H9 (cell line): ENCODE results near the gene LRRC74B. TPM values are rescaled to one million over a fixed set of nuclear protein-coding genes. Genes with fewer than 3 reads are reported as not detected.
A peak's percentile ranks its signal among the peaks of the same experiment; 100 is the strongest.

Experiments used
- DNase-seq: peaks from one replicate; pipeline ENCODE4 v3.0.0-alpha.2; 2017
- H2AFZ ChIP-seq: one replicate; pipeline ENCODE4 v1.6.1; 2013; ENCODE audit warnings: mild to moderate bottlenecking, low read length, control low read depth, moderate library complexity
- H2AK5ac ChIP-seq: 2 replicates; pipeline ENCODE4 v1.6.1; 2013; ENCODE audit warnings: low read length, control low read depth, mixed read lengths; ENCODE audit not compliant: insufficient read length
- H2BK120ac ChIP-seq: one replicate; pipeline ENCODE4 v1.6.1; 2013; ENCODE audit warnings: low read depth, mild to moderate bottlenecking, low read length, control low read depth, inconsistent platforms; ENCODE audit not compliant: poor library complexity, severe bottlenecking
- H2BK12ac ChIP-seq: 2 replicates; pipeline ENCODE4 v1.6.1; 2013; ENCODE audit warnings: low read length, control low read depth, mixed read lengths, low read depth; ENCODE audit not compliant: insufficient read length
- H2BK15ac ChIP-seq: 2 replicates; pipeline ENCODE4 v1.6.1; 2013; ENCODE audit warnings: low read depth, low read length, control low read depth
- H2BK20ac ChIP-seq: one replicate; pipeline ENCODE4 v1.6.1; 2013; ENCODE audit warnings: low read depth, mild to moderate bottlenecking, low read length, control low read depth, inconsistent platforms; ENCODE audit not compliant: poor library complexity, severe bottlenecking
- H2BK5ac ChIP-seq: 2 replicates; pipeline ENCODE4 v1.6.1; 2013; ENCODE audit warnings: low read length, control low read depth, mixed read lengths; ENCODE audit not compliant: insufficient read length
- H3K14ac ChIP-seq: 2 replicates; pipeline ENCODE4 v1.6.1; 2013; ENCODE audit warnings: low read length, control low read depth; ENCODE audit not compliant: insufficient read depth
- H3K18ac ChIP-seq: 2 replicates; pipeline ENCODE4 v1.6.1; 2013; ENCODE audit warnings: low read depth, mild to moderate bottlenecking, mixed read lengths, low read length, control low read depth; ENCODE audit not compliant: insufficient read length
- H3K23ac ChIP-seq: 2 replicates; pipeline ENCODE4 v1.6.1; 2013; ENCODE audit warnings: low read length, control low read depth, mixed read lengths, low read depth; ENCODE audit not compliant: insufficient read length
- H3K23me2 ChIP-seq: 2 replicates; pipeline ENCODE4 v1.6.1; 2013; ENCODE audit warnings: low read depth, mild to moderate bottlenecking, mixed read lengths, low read length, control low read depth; ENCODE audit not compliant: insufficient read length, poor library complexity, severe bottlenecking
- H3K27ac ChIP-seq: 2 replicates; pipeline ENCODE4 v1.5.1; 2013; ENCODE audit warnings: low read length, control low read depth, mixed read lengths, low read depth; ENCODE audit not compliant: insufficient read length
- H3K27me3 ChIP-seq: 2 replicates; pipeline ENCODE4 v1.6.1; 2013; ENCODE audit warnings: low read length, control low read depth, inconsistent platforms; ENCODE audit not compliant: insufficient read depth
- H3K4ac ChIP-seq: 2 replicates; pipeline ENCODE4 v1.6.1; 2013; ENCODE audit warnings: low read depth, mild to moderate bottlenecking, control low read depth, inconsistent platforms, low read length, moderate library complexity
- H3K4me1 ChIP-seq: 2 replicates; pipeline ENCODE4 v1.6.1; 2013; ENCODE audit warnings: low read length, control low read depth, inconsistent platforms; ENCODE audit not compliant: insufficient read depth
- H3K4me2 ChIP-seq: 2 replicates; pipeline ENCODE4 v1.6.1; 2013; ENCODE audit warnings: low read length, control low read depth, mixed read lengths; ENCODE audit not compliant: insufficient read length, insufficient read depth
- H3K56ac ChIP-seq: 2 replicates; pipeline ENCODE4 v1.6.1; 2013; ENCODE audit warnings: low read depth, mild to moderate bottlenecking, mixed read lengths, low read length, control low read depth; ENCODE audit not compliant: insufficient read length
- H3K79me1 ChIP-seq: 2 replicates; pipeline ENCODE4 v1.6.1; 2013; ENCODE audit warnings: low read depth, mild to moderate bottlenecking, moderate library complexity, low read length, control low read depth, inconsistent platforms; ENCODE audit not compliant: insufficient read depth, poor library complexity, severe bottlenecking
- H3K79me2 ChIP-seq: 2 replicates; pipeline ENCODE4 v1.6.1; 2013; ENCODE audit warnings: low read length, control low read depth, inconsistent platforms; ENCODE audit not compliant: insufficient read depth
- H3K9ac ChIP-seq: 2 replicates; pipeline ENCODE4 v1.6.1; 2013; ENCODE audit warnings: low read length, control low read depth, mixed read lengths; ENCODE audit not compliant: insufficient read length; ENCODE audit errors: extremely low read depth
- H3K9me3 ChIP-seq: one replicate; pipeline ENCODE4 v1.6.1; 2013; ENCODE audit warnings: low read depth, low read length, inconsistent platforms; ENCODE audit not compliant: control insufficient read depth
- H3T11ph ChIP-seq: one replicate; pipeline ENCODE4 v1.6.1; 2013; ENCODE audit warnings: mild to moderate bottlenecking, low read length, control low read depth, inconsistent platforms
- H4K20me1 ChIP-seq: one replicate; pipeline ENCODE4 v1.6.1; 2013; ENCODE audit not compliant: control insufficient read depth, insufficient read length, insufficient read depth
- H4K5ac ChIP-seq: 2 replicates; pipeline ENCODE4 v1.6.1; 2013; ENCODE audit warnings: low read depth, mild to moderate bottlenecking, mixed read lengths, low read length, control low read depth; ENCODE audit not compliant: insufficient read length
- H4K8ac ChIP-seq: replicated peaks from 2 replicates; pipeline ENCODE4 v1.6.1; 2013; ENCODE audit warnings: low read length, control low read depth, mixed read lengths, low read depth; ENCODE audit not compliant: insufficient read length
- H4K91ac ChIP-seq: 2 replicates; pipeline ENCODE4 v1.6.1; 2013; ENCODE audit warnings: low read depth, mild to moderate bottlenecking, moderate library complexity, mixed read lengths, low read length, control low read depth; ENCODE audit not compliant: insufficient read length
- H3K27ac Mint-ChIP-seq, 3 experiments: 2 replicates in 2 of 3; 3 replicates in 1 of 3; pipeline ENCODE4 v1.8.0; 2020 to 2021; ENCODE audit warnings: mixed read lengths in 3 of 3, mild to moderate bottlenecking in 1 of 3, moderate library complexity in 1 of 3
- H3K27me3 Mint-ChIP-seq: 2 replicates; pipeline ENCODE4 v1.8.0; 2021; ENCODE audit warnings: low read depth, mild to moderate bottlenecking, moderate library complexity, mixed read lengths
- H3K36me3 Mint-ChIP-seq, 3 experiments: 2 replicates in 2 of 3; 3 replicates in 1 of 3; pipeline ENCODE4 v1.8.0; 2020 to 2021; ENCODE audit warnings: low read depth in 3 of 3, mixed read lengths in 3 of 3; ENCODE audit not compliant: insufficient read depth in 1 of 3
- H3K4me1 Mint-ChIP-seq, 2 experiments: 2 replicates each; pipeline ENCODE4 v1.8.0; 2020; ENCODE audit warnings: mixed read lengths in 2 of 2
- H3K4me3 Mint-ChIP-seq, 2 experiments: 2 replicates in 1 of 2; 3 replicates in 1 of 2; pipeline ENCODE4 v1.8.0; 2020 to 2021; ENCODE audit warnings: mild to moderate bottlenecking in 2 of 2, mixed read lengths in 2 of 2, moderate library complexity in 1 of 2
- H3K9me3 Mint-ChIP-seq, 2 experiments: 2 replicates in 1 of 2; 3 replicates in 1 of 2; pipeline ENCODE4 v1.8.0; 2020; ENCODE audit warnings: mild to moderate bottlenecking in 2 of 2, mixed read lengths in 2 of 2, moderate library complexity in 1 of 2
- CTCF ChIP-seq: fragments of 200-600 bp; sonication (generic); conservative IDR thresholded peaks from 3 replicates; pipeline ENCODE4 v1.8.0; 2021; ENCODE audit warnings: antibody characterized with exemption, mild to moderate bottlenecking
- whole genome bisulfite sequencing: extraction: QIAGEN DNeasy Blood & Tissue Kit; methylation state at CpG from one replicate; pipeline ENCODE4 v1.1.7; 2013; ENCODE audit warnings: missing lambda C conversion rate, low lambda C conversion rate, mixed read lengths; ENCODE audit not compliant: insufficient read length; ENCODE audit errors: extremely low coverage; 5-methylcytosine and 5-hydroxymethylcytosine counted together
- total RNA-seq: library from RNA; stranded (reverse); gene quantifications from 2 replicates; pipeline ENCODE4 v1.2.1, GENCODE V29; 2021

Gene LRRC74B
- total RNA-seq, 1 experiment from 2014 or later = not detected

DNA sequence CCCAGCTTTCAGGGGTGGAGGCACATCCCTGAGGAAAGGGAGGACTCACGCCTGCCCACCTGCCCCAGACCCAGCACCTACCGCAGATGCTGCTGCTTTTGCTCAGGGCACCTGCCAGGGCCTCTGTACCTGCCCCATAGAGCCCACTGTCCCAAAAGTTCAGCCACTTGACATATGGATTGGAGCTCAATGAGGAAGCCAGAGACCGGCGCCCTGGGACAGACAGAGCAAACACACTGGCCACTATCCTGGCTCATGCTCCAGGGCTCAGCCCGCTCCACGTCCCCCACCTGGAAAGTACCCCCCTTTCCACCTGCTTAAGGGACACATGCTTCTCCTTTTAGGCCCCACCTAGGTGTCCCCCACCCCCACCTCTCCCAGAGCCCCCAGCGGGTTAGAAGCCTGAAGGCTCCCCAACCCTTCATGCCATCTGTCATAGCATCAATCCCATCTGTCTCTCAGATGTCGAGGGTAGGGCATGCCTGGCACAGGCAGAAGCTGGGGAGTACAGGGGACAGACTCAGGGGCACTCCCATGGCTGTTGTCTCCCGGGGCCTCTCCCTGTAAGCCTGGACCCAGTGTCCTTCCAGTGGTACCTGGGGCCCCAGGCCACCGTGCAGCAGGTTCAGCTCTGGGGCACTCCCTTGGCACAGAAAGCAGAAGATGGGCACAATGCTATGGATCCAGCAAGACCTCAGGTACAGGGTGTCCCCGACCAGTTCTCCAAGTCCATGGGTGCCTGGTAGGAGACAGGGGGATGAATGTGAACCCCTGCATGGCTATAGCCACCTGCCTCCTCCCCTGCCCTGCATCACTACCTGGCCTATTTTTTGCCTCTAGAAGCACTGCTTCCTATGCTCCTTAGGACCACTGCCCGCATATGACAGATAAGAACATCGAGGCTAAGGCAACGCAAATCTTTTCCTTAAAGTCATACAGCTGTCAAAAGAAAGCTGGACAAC, 33.0 kb upstream of the LRRC74B start:
- peaks cover 7% of the 10 kb centered on the region for H3K23me2 ChIP-seq
- H4K8ac ChIP-seq = no peak overlapping the region
- no peaks in the 10 kb centered on the region for H4K20me1 ChIP-seq
- no peaks in the 10 kb centered on the region for H3K9me3 Mint-ChIP-seq
- H3K79me2 ChIP-seq = no peaks in the 10 kb centered on the region
- no peak overlapping the region for H2BK120ac ChIP-seq
- no peak for TF ChIP-seq CTCF
- peaks cover 33 to 54% of the 10 kb centered on the region in 2 experiments for H3K4me1 Mint-ChIP-seq
- DNase-seq = no peak
- H3K27ac ChIP-seq = no peak overlapping the region
- H3K27me3 Mint-ChIP-seq = peaks cover 47% of the 10 kb centered on the region
- H2BK5ac ChIP-seq = no peak overlapping the region
- H2AFZ ChIP-seq = no peak overlapping the region
- H3K14ac ChIP-seq = no peak overlapping the region
- H3K23ac ChIP-seq = no peak overlapping the region
- no peaks in the 10 kb centered on the region for H3K27me3 ChIP-seq
- no peak overlapping the region for H2BK15ac ChIP-seq
- no peak overlapping the region for H3K56ac ChIP-seq
- H2BK20ac ChIP-seq = no peak overlapping the region
- no peak overlapping the region for H3K4ac ChIP-seq
- peaks cover 0 to 10% (median 0%) of the 10 kb centered on the region in 3 experiments; a peak in 2 of 7 replicates for H3K36me3 Mint-ChIP-seq
- no peak overlapping the region for H3K18ac ChIP-seq
- H2AK5ac ChIP-seq = no peak overlapping the region
- H3K27ac Mint-ChIP-seq = no peak overlapping the region
- H4K5ac ChIP-seq = no peak overlapping the region
- H3K4me1 ChIP-seq = peaks cover 3% of the 10 kb centered on the region; the same call in 1 of the 2 replicates
- H3T11ph ChIP-seq = no peak overlapping the region
- no CpG with 5 or more reads among the region's 14 CpGs for WGBS
- no peaks in the 10 kb centered on the region for H3K9me3 ChIP-seq
- H3K4me3 Mint-ChIP-seq = peak overlapping the region; percentile 80 to 95
- no peaks in the 10 kb centered on the region for H3K79me1 ChIP-seq
- no peak overlapping the region for H3K4me2 ChIP-seq
- no peak overlapping the region for H3K9ac ChIP-seq
- H4K91ac ChIP-seq = no peak overlapping the region
- no peak overlapping the region for H2BK12ac ChIP-seq
